ENCODE results near the gene CNOT6. TPM values are rescaled to one million over a fixed set of nuclear protein-coding genes. Genes with fewer than 3 reads are reported as not detected.
A peak's percentile ranks its signal among the peaks of the same experiment; 100 is the strongest.

The CNOT6 gene
- polyA plus RNA-seq, 1 of the 3 experiments (the other 2 are of a cell fraction) = 17.1 TPM

DNA sequence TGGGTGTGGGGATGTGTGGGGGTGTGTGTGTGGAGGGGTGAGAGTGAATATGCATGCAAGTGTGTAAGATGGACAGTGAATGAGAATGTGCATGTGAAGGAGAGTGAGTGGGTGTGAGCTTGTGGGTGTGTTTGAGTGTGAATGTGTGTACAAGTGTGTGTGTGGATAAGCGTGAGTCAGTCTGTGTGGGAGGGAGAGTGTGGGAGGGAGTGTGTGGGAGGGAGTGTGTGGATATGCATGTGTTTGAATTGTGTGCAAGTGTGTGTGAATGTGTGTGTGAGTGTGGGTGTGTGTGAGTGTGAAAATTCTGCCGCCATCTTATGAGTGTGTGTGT lies 100.8 kb downstream of the CNOT6 start:
- Histone ChIP-seq H3K27ac (ENCODE audit: low read depth in 2 of 2, low read length in 1 of 2) (no peak overlapping the region), H3K9ac (no peak overlapping the region), H2AFZ (ENCODE audit: low read depth) (no peak overlapping the region), H3K36me3 (replicated peaks in 1 of 2; ENCODE audit: control insufficient read depth in 1 of 2, insufficient read depth in 2 of 2, low read length in 1 of 2) (no peaks in the 10 kb centered on the region), H3K9me3 (no peaks in the 10 kb centered on the region), H3K27me3 (ENCODE audit: insufficient read depth) (peaks cover 34% of the 10 kb centered on the region; the same call in 1 of the 2 replicates), H3K79me2 (ENCODE audit: insufficient read depth) (no peaks in the 10 kb centered on the region), H3K4me2 (no peak overlapping the region), H3K4me3 (ENCODE audit: low read depth in 2 of 2, low read length in 1 of 2) (no peak overlapping the region), H3K9me2 (no peaks in the 10 kb centered on the region), H3K4me1 (ENCODE audit: control insufficient read depth in 1 of 2, insufficient read depth in 2 of 2, low read depth in 1 of 2, low read length in 1 of 2) (no peaks in the 10 kb centered on the region), H4K20me1 (ENCODE audit: insufficient read depth) (no peaks in the 10 kb centered on the region), H3F3A (replicated peaks; ENCODE audit: insufficient read depth) (no peaks in the 10 kb centered on the region)
- no peak for DNase-seq
- CTCF ChIA-PET = interaction anchor here (1.2 kb wide), 1 partner anchor 12 kb away, joined by 3 read pairs; no protein-coding TSS in a partner anchor
- POLR2A ChIA-PET = no interaction called here
- 72% methylated on average over 2 of the region's 2 CpGs for WGBS (ENCODE audit: low lambda C conversion rate)
- no peak for TF ChIP-seq FOXJ3 (CRISPR knock-in tag; IDR thresholded peaks at IDR 0.05)
- TF ChIP-seq TEAD4 (IDR thresholded peaks at IDR 0.05; ENCODE audit: borderline replicate concordance, insufficient read depth) = no peak
- TF ChIP-seq, protein P1, sequence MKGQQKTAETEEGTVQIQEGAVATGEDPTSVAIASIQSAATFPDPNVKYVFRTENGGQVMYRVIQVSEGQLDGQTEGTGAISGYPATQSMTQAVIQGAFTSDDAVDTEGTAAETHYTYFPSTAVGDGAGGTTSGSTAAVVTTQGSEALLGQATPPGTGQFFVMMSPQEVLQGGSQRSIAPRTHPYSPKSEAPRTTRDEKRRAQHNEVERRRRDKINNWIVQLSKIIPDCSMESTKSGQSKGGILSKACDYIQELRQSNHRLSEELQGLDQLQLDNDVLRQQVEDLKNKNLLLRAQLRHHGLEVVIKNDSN (IDR thresholded peaks at IDR 0.05; ENCODE audit: borderline replicate concordance, low read depth) = no peak
- TF ChIP-seq SMC3 (IDR thresholded peaks at IDR 0.05; ENCODE audit: low read depth, low read length) = no peak
- TF ChIP-seq FOSL2 (IDR thresholded peaks at IDR 0.05; ENCODE audit: borderline replicate concordance, low read depth) = no peak
- TF ChIP-seq, protein P2, sequence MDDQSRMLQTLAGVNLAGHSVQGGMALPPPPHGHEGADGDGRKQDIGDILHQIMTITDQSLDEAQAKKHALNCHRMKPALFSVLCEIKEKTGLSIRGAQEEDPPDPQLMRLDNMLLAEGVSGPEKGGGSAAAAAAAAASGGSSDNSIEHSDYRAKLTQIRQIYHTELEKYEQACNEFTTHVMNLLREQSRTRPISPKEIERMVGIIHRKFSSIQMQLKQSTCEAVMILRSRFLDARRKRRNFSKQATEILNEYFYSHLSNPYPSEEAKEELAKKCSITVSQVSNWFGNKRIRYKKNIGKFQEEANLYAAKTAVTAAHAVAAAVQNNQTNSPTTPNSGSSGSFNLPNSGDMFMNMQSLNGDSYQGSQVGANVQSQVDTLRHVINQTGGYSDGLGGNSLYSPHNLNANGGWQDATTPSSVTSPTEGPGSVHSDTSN (IDR thresholded peaks at IDR 0.05) = no peak
- no peak for TF ChIP-seq JUND (IDR thresholded peaks at IDR 0.05)

DNA sequence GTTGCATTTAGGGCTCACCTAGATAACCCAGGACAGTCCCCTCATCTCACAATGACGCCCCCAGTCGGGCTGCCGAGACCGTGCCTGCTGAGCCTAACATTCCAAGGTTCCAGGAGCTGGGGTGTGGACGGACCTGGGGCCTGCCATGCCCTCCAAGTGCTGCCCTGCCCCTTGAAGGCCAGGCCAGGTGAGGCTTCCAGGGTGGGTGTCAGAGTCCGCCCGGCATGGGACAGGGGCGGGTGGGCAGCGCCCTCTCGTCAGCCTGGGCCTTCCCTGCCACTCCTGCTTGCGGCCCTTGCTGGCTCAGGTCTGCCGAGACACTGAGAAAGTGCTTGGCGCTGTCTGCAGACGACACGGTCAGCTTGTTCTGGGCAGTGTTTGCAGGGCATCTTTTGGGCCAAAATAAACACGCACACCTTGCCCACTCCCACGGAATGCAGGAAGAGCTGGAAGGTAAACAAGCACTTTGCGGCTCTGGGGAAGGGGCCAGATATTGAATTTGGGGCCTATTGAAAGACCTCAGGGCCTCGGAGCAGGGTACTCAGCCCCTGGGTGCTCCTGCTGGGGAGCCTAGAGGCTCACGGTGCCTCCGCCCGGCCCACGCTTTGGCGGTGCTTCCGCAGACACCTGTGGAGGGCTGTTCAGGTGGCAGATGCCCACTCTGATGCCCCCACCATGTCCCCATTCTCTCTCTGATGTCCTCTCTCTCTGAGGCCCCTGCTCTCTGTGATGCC lies 101.4 kb downstream of the CNOT6 start:
- H2AFZ ChIP-seq (ENCODE audit: low read depth) = no peak overlapping the region
- H3F3A ChIP-seq (replicated peaks; ENCODE audit: insufficient read depth) = no peaks in the 10 kb centered on the region
- peaks cover 28% of the 10 kb centered on the region; the same call in 1 of the 2 replicates for H3K27me3 ChIP-seq (ENCODE audit: insufficient read depth)
- H3K36me3 ChIP-seq (replicated peaks in 1 of 2; ENCODE audit: control insufficient read depth in 1 of 2, insufficient read depth in 2 of 2, low read length in 1 of 2) = no peaks in the 10 kb centered on the region
- no peaks in the 10 kb centered on the region for H3K9me2 ChIP-seq
- ChIA-PET CTCF (interaction anchor here (1.2 to 1.5 kb wide), 2 partner anchors 11 kb away, joined by 3 to 7 read pairs; no protein-coding TSS in a partner anchor), POLR2A (no interaction called here)
- no peaks in the 10 kb centered on the region for H3K4me1 ChIP-seq (ENCODE audit: control insufficient read depth in 1 of 2, insufficient read depth in 2 of 2, low read depth in 1 of 2, low read length in 1 of 2)
- H3K9ac ChIP-seq = no peak overlapping the region
- H3K27ac ChIP-seq (ENCODE audit: low read depth in 2 of 2, low read length in 1 of 2) = no peak overlapping the region
- no peaks in the 10 kb centered on the region for H4K20me1 ChIP-seq (ENCODE audit: insufficient read depth)
- no peaks in the 10 kb centered on the region for H3K9me3 ChIP-seq
- H3K4me3 ChIP-seq (ENCODE audit: low read depth in 2 of 2, low read length in 1 of 2) = no peak overlapping the region
- 63% methylated on average over 20 of the region's 25 CpGs for WGBS (ENCODE audit: low lambda C conversion rate)
- no peak overlapping the region for H3K4me2 ChIP-seq
- no peak for TF ChIP-seq MXI1 (IDR thresholded peaks at IDR 0.05; ENCODE audit: low read depth, low read length)
- no peak for TF ChIP-seq TCF12 (IDR thresholded peaks at IDR 0.05)
- no peak for TF ChIP-seq RCOR1 (IDR thresholded peaks at IDR 0.05; ENCODE audit: low read length)
- no peak for TF ChIP-seq FOXJ3 (CRISPR knock-in tag; IDR thresholded peaks at IDR 0.05)
- TF ChIP-seq, protein P2 (IDR thresholded peaks at IDR 0.05) = no peak
- no peak for TF ChIP-seq RFX5 (IDR thresholded peaks at IDR 0.05; ENCODE audit: low read length)
- TF ChIP-seq CHD2 (IDR thresholded peaks at IDR 0.05; ENCODE audit: low read length, partially characterized antibody) = no peak
- TF ChIP-seq YY1 (IDR thresholded peaks at IDR 0.05; ENCODE audit: low read depth) = no peak
- TF ChIP-seq SIN3A (IDR thresholded peaks at IDR 0.05; ENCODE audit: borderline replicate concordance, low read depth, low read length) = no peak
- TF ChIP-seq, protein P3, sequence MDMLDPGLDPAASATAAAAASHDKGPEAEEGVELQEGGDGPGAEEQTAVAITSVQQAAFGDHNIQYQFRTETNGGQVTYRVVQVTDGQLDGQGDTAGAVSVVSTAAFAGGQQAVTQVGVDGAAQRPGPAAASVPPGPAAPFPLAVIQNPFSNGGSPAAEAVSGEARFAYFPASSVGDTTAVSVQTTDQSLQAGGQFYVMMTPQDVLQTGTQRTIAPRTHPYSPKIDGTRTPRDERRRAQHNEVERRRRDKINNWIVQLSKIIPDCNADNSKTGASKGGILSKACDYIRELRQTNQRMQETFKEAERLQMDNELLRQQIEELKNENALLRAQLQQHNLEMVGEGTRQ (IDR thresholded peaks at IDR 0.05; ENCODE audit: borderline replicate concordance, low read depth, low read length) = no peak
- TF ChIP-seq GATA2 (CRISPR knock-in tag; IDR thresholded peaks at IDR 0.05) = no peak
- TF ChIP-seq, protein P4, sequence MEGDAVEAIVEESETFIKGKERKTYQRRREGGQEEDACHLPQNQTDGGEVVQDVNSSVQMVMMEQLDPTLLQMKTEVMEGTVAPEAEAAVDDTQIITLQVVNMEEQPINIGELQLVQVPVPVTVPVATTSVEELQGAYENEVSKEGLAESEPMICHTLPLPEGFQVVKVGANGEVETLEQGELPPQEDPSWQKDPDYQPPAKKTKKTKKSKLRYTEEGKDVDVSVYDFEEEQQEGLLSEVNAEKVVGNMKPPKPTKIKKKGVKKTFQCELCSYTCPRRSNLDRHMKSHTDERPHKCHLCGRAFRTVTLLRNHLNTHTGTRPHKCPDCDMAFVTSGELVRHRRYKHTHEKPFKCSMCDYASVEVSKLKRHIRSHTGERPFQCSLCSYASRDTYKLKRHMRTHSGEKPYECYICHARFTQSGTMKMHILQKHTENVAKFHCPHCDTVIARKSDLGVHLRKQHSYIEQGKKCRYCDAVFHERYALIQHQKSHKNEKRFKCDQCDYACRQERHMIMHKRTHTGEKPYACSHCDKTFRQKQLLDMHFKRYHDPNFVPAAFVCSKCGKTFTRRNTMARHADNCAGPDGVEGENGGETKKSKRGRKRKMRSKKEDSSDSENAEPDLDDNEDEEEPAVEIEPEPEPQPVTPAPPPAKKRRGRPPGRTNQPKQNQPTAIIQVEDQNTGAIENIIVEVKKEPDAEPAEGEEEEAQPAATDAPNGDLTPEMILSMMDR (IDR thresholded peaks at IDR 0.05) = no peak
- no peak for TF ChIP-seq RXRA (IDR thresholded peaks at IDR 0.05; ENCODE audit: borderline replicate concordance, low read depth)
- TF ChIP-seq, protein P5, sequence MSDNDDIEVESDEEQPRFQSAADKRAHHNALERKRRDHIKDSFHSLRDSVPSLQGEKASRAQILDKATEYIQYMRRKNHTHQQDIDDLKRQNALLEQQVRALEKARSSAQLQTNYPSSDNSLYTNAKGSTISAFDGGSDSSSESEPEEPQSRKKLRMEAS (IDR thresholded peaks at IDR 0.05; ENCODE audit: low read depth) = no peak
- TF ChIP-seq ELF1 (IDR thresholded peaks at IDR 0.05) = no peak
- no peak for TF ChIP-seq POLR2AphosphoS5 (IDR thresholded peaks at IDR 0.05; ENCODE audit: low read depth, low read length)
- no peaks in the 10 kb centered on the region for H3K79me2 ChIP-seq (ENCODE audit: insufficient read depth)
- DNase-seq = peak; percentile 12
